Measurements from ENCODE around the gene SLC29A2. TPM values are rescaled to one million over a fixed set of nuclear protein-coding genes. Genes with fewer than 3 reads are reported as not detected.
"Not testable (repeated sequence)": the region's sequence is repeated elsewhere in the genome, so short reads cannot be mapped to it uniquely, and the experiment has no call there.

SLC29A2 gene
- total and polyA plus RNA-seq, 2 donors (not counting 3 experiments of a cell fraction or from before 2014, with no cell fraction given): 2.4 to 5.2 TPM

- H2AFZ ChIP-seq (ENCODE audit: low read depth, low read length); BruUV-seq (replicated peaks); dilution Hi-C loops (cut with MboI; ENCODE audit: extremely low pct_ligation_motif_present, low sequenced_read_pairs); H3K9me3 ChIP-seq (replicated peaks; ENCODE audit: control insufficient read depth, insufficient read depth, low read length); DNase-seq (ENCODE audit: low read depth, low spot score); intact Hi-C loops (cut with micrococcal nuclease); H3K4me1 ChIP-seq (ENCODE audit: control insufficient read depth, extremely low read depth, insufficient read depth, low read length); H3K79me2 ChIP-seq (ENCODE audit: control insufficient read depth, insufficient read depth, low read length); H3K4me3 ChIP-seq (replicated peaks in 1 of 3; ENCODE audit: insufficient read depth in 1 of 3, low read depth in 1 of 3, low read length in 3 of 3); H3K4me2 ChIP-seq (ENCODE audit: insufficient read depth, low read length); H3K9ac ChIP-seq (replicated peaks; ENCODE audit: extremely low read depth, insufficient read depth, low read length); H4K20me1 ChIP-seq (replicated peaks; ENCODE audit: control insufficient read depth, extremely low read depth, insufficient read depth, low read length); H3K9me1 ChIP-seq (replicated peaks; ENCODE audit: control insufficient read depth, extremely low read depth, insufficient read depth, low read length); H3K27ac ChIP-seq (ENCODE audit: insufficient read depth, low read depth, low read length); POLR2A ChIA-PET; H3K36me3 ChIP-seq (ENCODE audit: control insufficient read depth in 2 of 2, extremely low read depth in 1 of 2, insufficient read depth in 2 of 2, low read length in 2 of 2): not testable (repeated sequence)
- CTCF ChIA-PET: interaction anchor here (0.7 to 5.3 kb wide), 3 partner anchors 10 to 65 kb away, joined by 5 to 65 read pairs (median 5); partner anchors contain the start of gene MRPL11
- peak; percentile 24 for FAIRE-seq
- peaks cover 10 to 16% of the 10 kb centered on the region in 2 experiments for H3K27me3 ChIP-seq (ENCODE audit: control insufficient read depth in 2 of 2, insufficient read depth in 2 of 2, low read length in 2 of 2)
Measured at GRCh38 chr11:66373690-66374287, 2.2 kb upstream of the SLC29A2 start.

GRCh38 chr11:66373265-66373664 is 1.7 kb upstream of the SLC29A2 start:
- Histone ChIP-seq H4K20me1 (replicated peaks; ENCODE audit: control insufficient read depth, extremely low read depth, insufficient read depth, low read length) (no peaks in the 10 kb centered on the region), H3K4me3 (replicated peaks in 1 of 3; ENCODE audit: insufficient read depth in 1 of 3, low read depth in 1 of 3, low read length in 3 of 3) (no peak overlapping the region), H3K9ac (replicated peaks; ENCODE audit: extremely low read depth, insufficient read depth, low read length) (no peak overlapping the region), H3K4me1 (ENCODE audit: control insufficient read depth, extremely low read depth, insufficient read depth, low read length) (peaks cover 7% of the 10 kb centered on the region), H3K4me2 (ENCODE audit: insufficient read depth, low read length) (no peak overlapping the region), H3K36me3 (ENCODE audit: control insufficient read depth in 2 of 2, extremely low read depth in 1 of 2, insufficient read depth in 2 of 2, low read length in 2 of 2) (no peaks in the 10 kb centered on the region), H3K79me2 (ENCODE audit: control insufficient read depth, insufficient read depth, low read length) (no peaks in the 10 kb centered on the region), H3K27me3 (ENCODE audit: control insufficient read depth in 2 of 2, insufficient read depth in 2 of 2, low read length in 2 of 2) (peaks cover 10 to 16% of the 10 kb centered on the region in 2 experiments), H2AFZ (ENCODE audit: low read depth, low read length) (no peak overlapping the region), H3K9me3 (replicated peaks; ENCODE audit: control insufficient read depth, insufficient read depth, low read length) (no peaks in the 10 kb centered on the region), H3K9me1 (replicated peaks; ENCODE audit: control insufficient read depth, extremely low read depth, insufficient read depth, low read length) (no peaks in the 10 kb centered on the region), H3K27ac (ENCODE audit: insufficient read depth, low read depth, low read length) (no peak overlapping the region)
- BruUV-seq (replicated peaks): no TSS peak
- CTCF ChIA-PET: interaction anchor here (5.3 kb wide), 1 partner anchor 14 kb away, joined by 65 read pairs; no protein-coding TSS in a partner anchor
- dilution Hi-C loops (cut with MboI; ENCODE audit: extremely low pct_ligation_motif_present, low sequenced_read_pairs): no loop called here
- intact Hi-C loops (cut with micrococcal nuclease): no loop called here
- TF ChIP-seq CTCF (IDR thresholded peaks at IDR 0.05; ENCODE audit: extremely low read depth in 1 of 2, insufficient read depth in 1 of 2, low read depth in 1 of 2, low read length in 2 of 2) (no peak), GATA2 (IDR thresholded peaks at IDR 0.05; ENCODE audit: insufficient read depth, insufficient read length, low read depth, low read length) (no peak), POLR2AphosphoS5 (IDR thresholded peaks at IDR 0.05; ENCODE audit: insufficient read depth, low read depth, low read length) (no peak), JUN (IDR thresholded peaks at IDR 0.05; ENCODE audit: borderline replicate concordance, insufficient read depth, insufficient read length, low read depth) (no peak), MAX (IDR thresholded peaks at IDR 0.05; ENCODE audit: insufficient read depth, insufficient read length) (no peak), POLR2A (IDR thresholded peaks at IDR 0.05; ENCODE audit: low read depth, low read length) (no peak), EZH2 (IDR thresholded peaks at IDR 0.05; ENCODE audit: borderline replicate concordance, low read depth, low read length, severe bottlenecking) (no peak), MYC (IDR thresholded peaks at IDR 0.05; ENCODE audit: low read depth, low read length) (no peak), FOS (IDR thresholded peaks at IDR 0.05; ENCODE audit: borderline replicate concordance, insufficient read depth, low read length) (no peak)
- DNase-seq (ENCODE audit: low read depth, low spot score): no peak
- POLR2A ChIA-PET: no interaction called here
- FAIRE-seq: peak; percentile 15
